GM12864 (cell line): ENCODE data around the gene CRY2.

Source experiments
- DNase-seq: peaks from one replicate; pipeline ENCODE4 v3.0.0-alpha.2; 2011; ENCODE audit warnings: low read depth
- H3K4me3 ChIP-seq: 2 replicates; pipeline ENCODE4 v1.5.1; 2011; ENCODE audit warnings: mild to moderate bottlenecking, low read depth, low read length, control low read depth
- TF ChIP-seq, protein P1 (sequence below): IDR thresholded peaks from 2 replicates; pipeline ENCODE4 v1.5.1; 2011; ENCODE audit warnings: low read depth, mild to moderate bottlenecking, moderate library complexity, low read length, control low read depth, inconsistent platforms; ENCODE audit errors: missing control alignments

The CRY2 gene

DNA sequence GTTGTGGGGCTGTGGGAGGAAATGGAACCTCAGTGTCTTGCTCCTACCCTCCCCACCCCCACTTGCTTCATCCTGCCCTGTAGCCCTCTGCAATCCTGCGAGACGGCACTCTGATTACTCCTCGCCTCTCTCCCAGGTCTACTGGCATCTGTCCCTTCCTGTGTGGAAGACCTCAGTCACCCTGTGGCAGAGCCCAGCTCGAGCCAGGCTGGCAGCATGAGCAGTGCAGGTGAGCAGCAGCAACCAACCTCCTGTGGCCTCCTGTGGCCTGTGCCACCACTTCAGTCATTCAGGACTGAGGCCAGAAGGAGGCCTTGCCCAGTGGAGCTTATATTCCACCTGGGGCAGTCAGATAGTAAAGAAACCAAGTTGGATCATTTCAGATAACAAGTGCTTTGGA lies 23.4 kb downstream of the CRY2 start:
- H3K4me3 ChIP-seq: no peak overlapping the region
- no peak for DNase-seq
- TF ChIP-seq, protein P1, sequence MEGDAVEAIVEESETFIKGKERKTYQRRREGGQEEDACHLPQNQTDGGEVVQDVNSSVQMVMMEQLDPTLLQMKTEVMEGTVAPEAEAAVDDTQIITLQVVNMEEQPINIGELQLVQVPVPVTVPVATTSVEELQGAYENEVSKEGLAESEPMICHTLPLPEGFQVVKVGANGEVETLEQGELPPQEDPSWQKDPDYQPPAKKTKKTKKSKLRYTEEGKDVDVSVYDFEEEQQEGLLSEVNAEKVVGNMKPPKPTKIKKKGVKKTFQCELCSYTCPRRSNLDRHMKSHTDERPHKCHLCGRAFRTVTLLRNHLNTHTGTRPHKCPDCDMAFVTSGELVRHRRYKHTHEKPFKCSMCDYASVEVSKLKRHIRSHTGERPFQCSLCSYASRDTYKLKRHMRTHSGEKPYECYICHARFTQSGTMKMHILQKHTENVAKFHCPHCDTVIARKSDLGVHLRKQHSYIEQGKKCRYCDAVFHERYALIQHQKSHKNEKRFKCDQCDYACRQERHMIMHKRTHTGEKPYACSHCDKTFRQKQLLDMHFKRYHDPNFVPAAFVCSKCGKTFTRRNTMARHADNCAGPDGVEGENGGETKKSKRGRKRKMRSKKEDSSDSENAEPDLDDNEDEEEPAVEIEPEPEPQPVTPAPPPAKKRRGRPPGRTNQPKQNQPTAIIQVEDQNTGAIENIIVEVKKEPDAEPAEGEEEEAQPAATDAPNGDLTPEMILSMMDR: no peak

DNA sequence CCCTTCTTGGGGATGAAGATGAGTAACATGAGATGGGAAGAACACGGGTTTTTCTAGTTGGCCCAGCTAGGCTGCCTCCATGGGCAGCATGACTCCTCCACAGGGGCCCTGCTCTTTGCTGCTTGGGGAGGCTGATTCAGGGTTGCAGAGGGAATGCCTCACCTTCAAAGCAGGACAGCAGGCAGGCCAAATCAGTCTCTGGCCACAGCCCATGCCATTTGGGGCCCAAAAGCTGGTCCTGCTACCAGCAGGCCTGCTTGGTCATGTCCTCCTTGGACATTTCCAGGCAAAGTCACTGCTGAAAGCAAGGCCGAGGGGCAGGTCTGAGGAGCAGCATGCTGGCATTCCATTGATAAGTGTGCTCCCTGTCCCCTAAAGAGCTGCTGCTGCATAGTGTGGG lies 24.4 kb downstream of the CRY2 start:
- no peak overlapping the region for H3K4me3 ChIP-seq
- TF ChIP-seq, protein P1: no peak
- no peak for DNase-seq

DNA sequence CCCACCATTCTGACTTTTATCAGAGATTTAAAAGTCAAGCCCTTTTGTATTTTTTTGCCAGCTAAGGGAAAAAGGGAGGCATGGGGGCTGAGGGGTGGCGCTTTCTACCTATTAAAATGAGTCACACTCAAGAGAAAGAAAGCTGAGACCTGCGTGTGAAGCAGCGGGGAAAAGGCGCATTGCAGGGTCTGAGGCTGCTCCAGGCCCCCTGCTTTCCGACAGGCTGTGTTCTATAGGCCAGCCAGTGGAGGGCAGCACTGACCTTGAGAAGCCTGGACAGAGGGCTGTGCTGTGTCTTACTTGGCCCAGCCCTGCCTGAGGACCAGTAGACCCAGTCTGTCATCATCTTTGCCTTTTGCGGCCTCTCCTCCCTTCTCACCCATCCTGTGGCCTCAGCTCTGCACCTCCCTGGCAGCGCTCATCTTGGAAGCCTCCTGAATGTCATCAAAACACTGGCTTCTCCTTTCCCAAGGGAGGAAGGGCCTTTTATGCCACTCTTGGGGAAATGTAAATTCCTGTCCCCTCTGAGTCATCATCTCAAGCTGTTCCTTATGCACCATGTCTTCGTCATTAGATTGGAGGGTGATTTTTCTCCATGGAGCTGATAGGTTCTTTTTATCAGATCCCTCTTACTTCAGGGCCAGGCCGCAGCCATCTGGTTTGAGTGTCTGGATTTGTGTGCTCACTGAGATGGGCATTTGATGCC lies 25.5 kb downstream of the CRY2 start:
- no peak overlapping the region for H3K4me3 ChIP-seq
- no peak for DNase-seq
- TF ChIP-seq, protein P1: peak; percentile 64

DNA sequence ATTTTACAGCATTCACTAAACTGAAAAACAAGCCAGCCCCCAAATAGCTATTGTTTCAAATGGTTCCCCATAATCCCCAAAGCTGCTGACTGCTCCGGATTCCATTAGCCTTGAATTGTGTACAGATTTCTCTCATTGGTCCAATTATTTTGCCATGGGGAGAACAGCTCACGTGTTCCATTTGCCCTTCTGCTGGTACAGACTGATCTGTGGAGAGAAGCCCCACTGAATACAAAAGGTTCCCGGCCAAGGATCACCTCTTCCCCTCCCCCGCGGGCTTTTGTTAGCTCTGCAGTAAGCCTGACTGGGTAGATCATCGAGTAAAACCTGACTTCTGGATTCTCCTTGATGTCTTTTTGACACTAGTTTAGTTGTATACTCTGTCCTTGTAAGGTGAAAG lies 29.1 kb downstream of the CRY2 start:
- DNase-seq: no peak

DNA sequence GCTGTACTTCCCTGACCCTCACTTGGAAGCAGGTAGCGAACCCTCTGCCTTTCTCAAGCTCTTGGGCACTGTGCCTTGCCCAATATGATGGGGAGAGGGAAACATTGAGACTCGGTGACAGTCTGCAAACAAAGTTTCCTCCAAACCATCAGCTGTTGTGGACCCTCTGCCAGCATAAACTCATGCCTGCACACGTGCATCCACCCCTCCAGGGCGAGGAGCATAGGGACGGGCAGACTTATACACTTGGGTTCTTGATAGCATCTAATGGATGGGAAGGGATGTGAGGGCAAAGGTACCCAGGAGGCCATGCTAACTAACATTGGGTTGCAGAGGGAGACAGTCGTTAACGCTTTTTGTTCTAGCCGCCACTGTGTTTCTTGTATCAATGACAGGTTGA lies 29.9 kb downstream of the CRY2 start:
- H3K4me3 ChIP-seq: no peak overlapping the region
- no peak for DNase-seq
- TF ChIP-seq, protein P1: no peak

More for the DNA sequence above, 29.1 kb downstream of the CRY2 start:
- no peak overlapping the region for H3K4me3 ChIP-seq
- TF ChIP-seq, protein P1: no peak

- no peak for DNase-seq
- no peak overlapping the region for H3K4me3 ChIP-seq
- TF ChIP-seq, protein P1: no peak
These were observed 30.6 kb downstream of the CRY2 start for GRCh38 chr11:45877845-45878244.
